Osteocyte (in vitro differentiated cells): ENCODE measurements around the gene AGO3. TPM values are rescaled to one million over a fixed set of nuclear protein-coding genes. Genes with fewer than 3 reads are reported as not detected.

Source experiments
- DNase-seq: peaks from one replicate; pipeline ENCODE4 v3.0.0; 2021; ENCODE audit warnings: mixed read lengths; ENCODE audit not compliant: unreplicated experiment; ENCODE audit errors: extremely low spot score
- H3K27ac Mint-ChIP-seq: one replicate; pipeline ENCODE4 v1.8.0; 2021; ENCODE audit warnings: mild to moderate bottlenecking, mixed read lengths; ENCODE audit not compliant: unreplicated experiment
- H3K27me3 Mint-ChIP-seq: one replicate; pipeline ENCODE4 v1.8.0; 2021; ENCODE audit warnings: mixed read lengths; ENCODE audit not compliant: unreplicated experiment
- H3K36me3 Mint-ChIP-seq: one replicate; pipeline ENCODE4 v1.8.0; 2021; ENCODE audit warnings: mixed read lengths; ENCODE audit not compliant: unreplicated experiment
- H3K4me1 Mint-ChIP-seq: one replicate; pipeline ENCODE4 v1.8.0; 2021; ENCODE audit warnings: mixed read lengths; ENCODE audit not compliant: unreplicated experiment
- H3K4me3 Mint-ChIP-seq: one replicate; pipeline ENCODE4 v1.8.0; 2021; ENCODE audit warnings: mild to moderate bottlenecking, moderate library complexity, mixed read lengths; ENCODE audit not compliant: unreplicated experiment
- H3K9me3 Mint-ChIP-seq: one replicate; pipeline ENCODE4 v1.8.0; 2021; ENCODE audit warnings: mixed read lengths; ENCODE audit not compliant: unreplicated experiment
- CTCF ChIP-seq: fragments of 200-600 bp; sonication (generic); IDR thresholded peaks from 2 replicates; pipeline ENCODE4 v1.5.0; 2021; ENCODE audit warnings: antibody characterized with exemption, mild to moderate bottlenecking, moderate library complexity
- total RNA-seq: library from RNA; stranded (reverse); gene quantifications from 2 replicates; pipeline ENCODE4 v1.2.1, GENCODE V29; 2021

Gene AGO3
- total RNA-seq, 1 donor from 2014 or later = 34.2 TPM

- H3K4me1 Mint-ChIP-seq = peaks cover 18% of the 10 kb centered on the region
- no peaks in the 10 kb centered on the region for H3K36me3 Mint-ChIP-seq
- H3K9me3 Mint-ChIP-seq = no peaks in the 10 kb centered on the region
- TF ChIP-seq CTCF = no peak
- H3K27ac Mint-ChIP-seq = no peak overlapping the region
- no peak overlapping the region for H3K4me3 Mint-ChIP-seq
- no peaks in the 10 kb centered on the region for H3K27me3 Mint-ChIP-seq
- DNase-seq = peak; percentile 75
These were observed 155.0 kb downstream of the AGO3 start for GRCh38 chr1:36085686-36086526.

- Mint-ChIP-seq H3K27me3 (no peaks in the 10 kb centered on the region), H3K4me3 (no peak overlapping the region), H3K36me3 (peaks cover 2% of the 10 kb centered on the region), H3K27ac (peak overlapping the region; percentile 23), H3K9me3 (no peaks in the 10 kb centered on the region), H3K4me1 (peaks cover 19% of the 10 kb centered on the region)
- peak; percentile 73 for DNase-seq
- TF ChIP-seq CTCF = no peak
These were observed 155.8 kb downstream of the AGO3 start for GRCh38 chr1:36086529-36087232.

GRCh38 chr1:36087233-36088123 lies 156.6 kb downstream of the AGO3 start:
- Mint-ChIP-seq H3K4me1 (peaks cover 19% of the 10 kb centered on the region), H3K4me3 (no peak overlapping the region)

GRCh38 chr1:36088265-36088576 lies 157.3 kb downstream of the AGO3 start:
- Mint-ChIP-seq H3K4me3 (peak overlapping the region; percentile 80), H3K27me3 (no peaks in the 10 kb centered on the region), H3K9me3 (no peaks in the 10 kb centered on the region), H3K27ac (no peak overlapping the region), H3K4me1 (peaks cover 19% of the 10 kb centered on the region), H3K36me3 (peaks cover 7% of the 10 kb centered on the region)
- no peak for TF ChIP-seq CTCF
- DNase-seq = no peak

More at GRCh38 chr1:36087233-36088123, 156.6 kb downstream of the AGO3 start:
- peak; percentile 80 for DNase-seq
- Mint-ChIP-seq H3K27ac (peak overlapping the region; percentile 23), H3K9me3 (no peaks in the 10 kb centered on the region), H3K36me3 (peaks cover 4% of the 10 kb centered on the region), H3K27me3 (no peaks in the 10 kb centered on the region)
- TF ChIP-seq CTCF = no peak
